A549 (cell line): ENCODE measurements around the gene DDX52. TPM values are rescaled to one million over a fixed set of nuclear protein-coding genes. Genes with fewer than 3 reads are reported as not detected.

ENCODE experiments used
- ATAC-seq, 2 experiments: fragments of 200-7000 bp in 1 of 2; fragments of >200 bp in 1 of 2; cut with Nextera tagmentation in 1 of 2; cut with Tn5 transposase in 1 of 2; 3 replicates each; pipeline versions ENCODE4 v1.8.0 to v1.9.1; 2018 to 2020; ENCODE audit warnings: mild to moderate bottlenecking in 1 of 2, moderate library complexity in 1 of 2
- CTCF ChIA-PET: fragments of 300-600 bp; sonication (Branson Sonifier 250); formaldehyde crosslinking; extraction: SDS; loops from one replicate; lab custom pipeline; 2021; ENCODE audit warnings: antibody characterized with exemption, inconsistent platforms; lab: Yijun Ruan, JAX
- POLR2A ChIA-PET: fragments of 350-600 bp; formaldehyde crosslinking; extraction: SDS; loops from one replicate; lab custom pipeline; 2021; ENCODE audit warnings: antibody characterized with exemption, inconsistent platforms; lab: Yijun Ruan, JAX
- DNase-seq, 2 experiments: peaks; one replicate each; pipeline versions ENCODE4 v3.0.0 to v3.0.0-alpha.2; 2011 to 2016; ENCODE audit warnings: low read depth in 1 of 2, low spot score in 1 of 2
- FAIRE-seq: peaks from 2 replicates; lab custom pipeline; 2011; peaks lifted over from hg19 to GRCh38; lab: Jason Lieb, UNC
- H3K27ac ChIP-seq, 2 experiments: fragments of >200 bp; sonication (Bioruptor Twin); formaldehyde crosslinking; 3 replicates each; pipeline ENCODE4 v1.5.1; 2016 to 2017
- H3K4me1 ChIP-seq: fragments of >200 bp; sonication (Bioruptor Twin); formaldehyde crosslinking; 3 replicates; pipeline ENCODE4 v1.6.1; 2016
- H3K4me2 ChIP-seq: fragments of >200 bp; sonication (Bioruptor Twin); formaldehyde crosslinking; 3 replicates; pipeline ENCODE4 v1.6.1; 2016
- H3K4me3 ChIP-seq: fragments of >200 bp; sonication (Bioruptor Twin); formaldehyde crosslinking; 3 replicates; pipeline ENCODE4 v1.5.1; 2016
- H3K9me3 ChIP-seq: fragments of >200 bp; sonication (Bioruptor Twin); formaldehyde crosslinking; 3 replicates; pipeline ENCODE4 v1.6.1; 2016
- EHMT2 ChIP-seq: fragments of 200-600 bp; sonication (generic); IDR thresholded peaks from 2 replicates; pipeline ENCODE4 v1.6.1; 2016; ENCODE audit warnings: antibody characterized with exemption, low read depth, mild to moderate bottlenecking, moderate library complexity
- EP300 ChIP-seq, 2 experiments: fragments of >200 bp; sonication (Bioruptor Twin); formaldehyde crosslinking; IDR thresholded peaks; 2 replicates in 1 of 2; 3 replicates in 1 of 2; pipeline ENCODE4 v1.6.1; 2016 to 2017
- FOSB ChIP-seq: fragments of 250-450 bp; sonication (Bioruptor Pico); IDR thresholded peaks from 2 replicates; pipeline ENCODE4 v1.5.0; 2020; ENCODE audit warnings: mild to moderate bottlenecking, moderate library complexity
- HMGXB4 ChIP-seq: fragments of 250-450 bp; sonication (Bioruptor Pico); IDR thresholded peaks from 2 replicates; pipeline ENCODE4 v1.5.0; 2021; ENCODE audit warnings: mild to moderate bottlenecking, moderate library complexity, borderline replicate concordance
- HOXB5 ChIP-seq: fragments of 250-450 bp; sonication (Bioruptor Pico); IDR thresholded peaks from 2 replicates; pipeline ENCODE4 v1.5.0; 2020; ENCODE audit warnings: mild to moderate bottlenecking, moderate library complexity
- KDM5A ChIP-seq: fragments of 200-600 bp; sonication (generic); IDR thresholded peaks from 2 replicates; pipeline ENCODE4 v1.6.1; 2016; ENCODE audit warnings: antibody characterized with exemption, mild to moderate bottlenecking
- MYC ChIP-seq: IDR thresholded peaks from 2 replicates; pipeline ENCODE4 v1.6.1; 2012; ENCODE audit warnings: mild to moderate bottlenecking, inconsistent platforms, low read length, improper control_type of control experiment, borderline replicate concordance
- RFX5 ChIP-seq: fragments of 450-650 bp; IDR thresholded peaks from 2 replicates; pipeline ENCODE4 v1.7.1; 2014; ENCODE audit warnings: antibody characterized with exemption, mild to moderate bottlenecking, moderate library complexity
- TFCP2L1 ChIP-seq: fragments of 250-450 bp; sonication (Bioruptor Pico); IDR thresholded peaks from 2 replicates; pipeline ENCODE4 v1.5.0; 2021; ENCODE audit warnings: mild to moderate bottlenecking
- TP53 ChIP-seq: fragments of 250-450 bp; sonication (Bioruptor Pico); IDR thresholded peaks from 2 replicates; pipeline ENCODE4 v1.5.0; 2021; ENCODE audit warnings: mild to moderate bottlenecking, moderate library complexity
- ZC3H11A ChIP-seq: fragments of 450-650 bp; IDR thresholded peaks from 2 replicates; pipeline ENCODE4 v1.6.1; 2014; ENCODE audit warnings: antibody characterized with exemption, mild to moderate bottlenecking
- WGBS: methylation state at CpG from one replicate; pipeline ENCODE4 v1.1.6; 2017; ENCODE audit errors: missing lambda C conversion rate; 5-methylcytosine and 5-hydroxymethylcytosine counted together
- polyA plus RNA-seq, 4 experiments: library from polyadenylated mRNA; depleted of rRNA in 3 of 4; stranded (reverse); fragments of >200 nt; fragmentation: RNase III in 1 of 4; extraction: RNeasy Plus Mini Kit Qiagen cat#74134 plus additional on column Dnase treatment in 1 of 4; gene quantifications; 2 replicates in 3 of 4; 3 replicates in 1 of 4; pipeline ENCODE4 v1.2.3, GENCODE V29; 2011 to 2017
- TF ChIP-seq, protein P1 (sequence below): fragments of >200 bp; sonication (Bioruptor Twin); formaldehyde crosslinking; IDR thresholded peaks from 3 replicates; pipeline ENCODE4 v1.6.1; 2016
- TF ChIP-seq, protein P2 (sequence below): fragments of 200-600 bp; sonication (generic); IDR thresholded peaks from 2 replicates; pipeline ENCODE4 v1.6.1; 2016; ENCODE audit warnings: antibody characterized with exemption, mild to moderate bottlenecking, moderate library complexity

The DDX52 gene
- polyA plus RNA-seq, 2 of the 4 experiments (the other 2 are of a cell fraction) = 42.4 to 59.6 TPM

DNA sequence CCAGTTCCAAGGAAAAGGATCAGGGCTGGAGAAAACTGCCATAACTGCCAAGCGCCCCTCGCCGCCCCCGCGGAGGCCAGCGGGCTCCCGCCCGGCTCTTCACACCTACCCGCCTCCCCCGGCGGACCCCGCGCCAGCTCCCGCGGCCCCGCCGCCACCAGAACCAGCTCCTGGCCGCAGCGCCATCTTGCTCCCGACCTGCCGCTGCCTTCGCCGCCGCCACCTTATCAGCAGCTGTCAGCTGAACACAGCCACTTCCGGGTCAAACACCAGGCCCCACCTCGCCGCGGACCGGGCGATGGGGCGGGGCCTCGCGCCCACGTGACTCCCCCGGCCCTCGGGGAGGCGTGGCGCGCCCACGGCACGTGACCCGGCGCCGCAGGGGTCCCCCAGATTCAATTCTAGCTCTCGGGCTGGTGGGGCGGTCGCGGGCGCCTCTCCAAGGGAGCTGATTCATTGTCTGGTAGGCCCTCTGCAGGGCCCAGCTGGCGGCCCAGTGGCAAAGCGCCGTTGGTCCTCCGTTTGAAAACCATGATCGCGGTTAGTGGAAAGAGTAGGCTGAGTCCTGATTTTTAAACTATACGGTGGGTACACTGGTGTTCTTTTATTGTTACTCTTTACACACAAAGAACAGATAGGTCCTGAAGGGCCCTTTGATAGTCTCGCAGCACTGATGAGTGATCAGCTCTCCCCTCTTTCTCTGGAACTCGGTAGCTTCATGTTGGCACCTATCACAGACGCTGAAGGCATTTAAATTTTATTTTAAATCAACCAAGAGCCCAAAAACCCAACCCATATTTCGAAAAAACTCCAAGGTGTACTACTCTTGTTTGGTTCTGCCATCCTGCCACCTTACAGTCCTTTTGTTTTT is 33.8 kb downstream of the DDX52 start, which contains the start of gene SYNRG (continued):
- peak in 1 of 2 experiments; percentile 20; a peak in 1 of 5 replicates for TF ChIP-seq EP300 (IDR thresholded peaks at IDR 0.05)
- TF ChIP-seq MYC = no peak; the same call in 1 of the 2 replicates
- TF ChIP-seq, protein P1, sequence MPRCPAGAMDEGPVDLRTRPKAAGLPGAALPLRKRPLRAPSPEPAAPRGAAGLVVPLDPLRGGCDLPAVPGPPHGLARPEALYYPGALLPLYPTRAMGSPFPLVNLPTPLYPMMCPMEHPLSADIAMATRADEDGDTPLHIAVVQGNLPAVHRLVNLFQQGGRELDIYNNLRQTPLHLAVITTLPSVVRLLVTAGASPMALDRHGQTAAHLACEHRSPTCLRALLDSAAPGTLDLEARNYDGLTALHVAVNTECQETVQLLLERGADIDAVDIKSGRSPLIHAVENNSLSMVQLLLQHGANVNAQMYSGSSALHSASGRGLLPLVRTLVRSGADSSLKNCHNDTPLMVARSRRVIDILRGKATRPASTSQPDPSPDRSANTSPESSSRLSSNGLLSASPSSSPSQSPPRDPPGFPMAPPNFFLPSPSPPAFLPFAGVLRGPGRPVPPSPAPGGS = peak; percentile 92; the same call in 2 of the 3 replicates
- TF ChIP-seq HMGXB4 (CRISPR knock-in tag) = no peak
- peak; percentile 68; the same call in 1 of the 2 replicates for TF ChIP-seq FOSB (CRISPR knock-in tag)
- peak; percentile 70; the same call in 1 of the 2 replicates for TF ChIP-seq KDM5A
- TF ChIP-seq HOXB5 = no peak
- no peak; the same call in 1 of the 2 replicates for TF ChIP-seq TP53 (CRISPR knock-in tag)

GRCh38 chr17:37608351-37609169 is 34.7 kb downstream of the DDX52 start:
- ChIA-PET CTCF (interaction anchor here (0.5 to 2.8 kb wide), 21 partner anchors 9 to 235 kb away, joined by 3 to 16 read pairs (median 4); no protein-coding TSS in a partner anchor), POLR2A (interaction anchor here (0.6 to 1.8 kb wide), 18 partner anchors 8 to 250 kb away, joined by 3 to 11 read pairs (median 3); partner anchors contain the start of genes ACACA and TADA2A)
- no peak for FAIRE-seq
- TF ChIP-seq TFCP2L1 (CRISPR knock-in tag) (no peak), RFX5 (no peak), EHMT2 (no peak), ZC3H11A (no peak), MYC (no peak)
- TF ChIP-seq, protein P2, sequence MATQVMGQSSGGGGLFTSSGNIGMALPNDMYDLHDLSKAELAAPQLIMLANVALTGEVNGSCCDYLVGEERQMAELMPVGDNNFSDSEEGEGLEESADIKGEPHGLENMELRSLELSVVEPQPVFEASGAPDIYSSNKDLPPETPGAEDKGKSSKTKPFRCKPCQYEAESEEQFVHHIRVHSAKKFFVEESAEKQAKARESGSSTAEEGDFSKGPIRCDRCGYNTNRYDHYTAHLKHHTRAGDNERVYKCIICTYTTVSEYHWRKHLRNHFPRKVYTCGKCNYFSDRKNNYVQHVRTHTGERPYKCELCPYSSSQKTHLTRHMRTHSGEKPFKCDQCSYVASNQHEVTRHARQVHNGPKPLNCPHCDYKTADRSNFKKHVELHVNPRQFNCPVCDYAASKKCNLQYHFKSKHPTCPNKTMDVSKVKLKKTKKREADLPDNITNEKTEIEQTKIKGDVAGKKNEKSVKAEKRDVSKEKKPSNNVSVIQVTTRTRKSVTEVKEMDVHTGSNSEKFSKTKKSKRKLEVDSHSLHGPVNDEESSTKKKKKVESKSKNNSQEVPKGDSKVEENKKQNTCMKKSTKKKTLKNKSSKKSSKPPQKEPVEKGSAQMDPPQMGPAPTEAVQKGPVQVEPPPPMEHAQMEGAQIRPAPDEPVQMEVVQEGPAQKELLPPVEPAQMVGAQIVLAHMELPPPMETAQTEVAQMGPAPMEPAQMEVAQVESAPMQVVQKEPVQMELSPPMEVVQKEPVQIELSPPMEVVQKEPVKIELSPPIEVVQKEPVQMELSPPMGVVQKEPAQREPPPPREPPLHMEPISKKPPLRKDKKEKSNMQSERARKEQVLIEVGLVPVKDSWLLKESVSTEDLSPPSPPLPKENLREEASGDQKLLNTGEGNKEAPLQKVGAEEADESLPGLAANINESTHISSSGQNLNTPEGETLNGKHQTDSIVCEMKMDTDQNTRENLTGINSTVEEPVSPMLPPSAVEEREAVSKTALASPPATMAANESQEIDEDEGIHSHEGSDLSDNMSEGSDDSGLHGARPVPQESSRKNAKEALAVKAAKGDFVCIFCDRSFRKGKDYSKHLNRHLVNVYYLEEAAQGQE = no peak
- Histone ChIP-seq H3K4me3 (peak overlapping the region; percentile 72), H3K4me1 (peaks cover 20% of the 10 kb centered on the region; the same call in 1 of the 3 replicates), H3K27ac (peak overlapping the region; percentile 86 to 93), H3K9me3 (no peaks in the 10 kb centered on the region), H3K4me2 (peak overlapping the region; percentile 70)
- ATAC-seq = peak; percentile 62 to 63
- 1% methylated on average over 15 of the region's 26 CpGs for WGBS
- DNase-seq = peak; percentile 22 to 61
